HG02588 (cell line): ENCODE data around the gene CACNB3.

Experiments used
- ATAC-seq: cut with Tn5 transposase; IDR thresholded peaks from one replicate; pipeline ENCODE4 v1.9.1; 2021; ENCODE audit warnings: mild to moderate bottlenecking, moderate library complexity; ENCODE audit not compliant: unreplicated experiment

The CACNB3 gene

GRCh38 chr12:48817873-48818830 is at the start of gene CACNB3:
CACNB3 (plus strand) TSS chr12:48818496; CDS start chr12:48818930, 434 bp downstream.
- ATAC-seq = no peak

DNA sequence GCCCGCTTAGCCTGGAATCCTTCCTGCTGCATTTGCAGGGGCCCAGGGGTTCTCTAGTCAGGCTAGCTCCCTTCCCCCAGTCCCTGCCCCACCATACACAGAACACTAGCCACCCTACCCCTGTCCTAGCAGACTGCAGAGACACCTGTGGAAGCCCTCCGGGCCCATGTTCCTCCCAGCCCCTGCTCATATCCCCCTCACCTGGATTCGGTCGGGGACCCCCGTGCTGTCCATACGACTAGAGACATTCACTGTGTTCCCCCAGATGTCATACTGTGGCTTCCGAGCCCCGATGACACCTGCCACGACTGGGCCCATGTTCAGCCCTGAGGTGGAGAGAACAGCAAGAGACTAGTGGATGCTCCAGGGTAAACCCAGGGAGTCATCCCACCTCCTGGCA is 49.6 kb upstream of the CACNB3 start:
- no peak for ATAC-seq

- ATAC-seq = no peak
Observed at GRCh38 chr12:48770756-48771155, 47.5 kb upstream of the CACNB3 start.

- ATAC-seq = no peak
Observed at GRCh38 chr12:48771588-48772112, 46.6 kb upstream of the CACNB3 start.

- ATAC-seq = no peak
Observed at GRCh38 chr12:48773686-48774085, 44.6 kb upstream of the CACNB3 start.

- no peak for ATAC-seq
Observed at GRCh38 chr12:48774516-48774915, 43.8 kb upstream of the CACNB3 start.

DNA sequence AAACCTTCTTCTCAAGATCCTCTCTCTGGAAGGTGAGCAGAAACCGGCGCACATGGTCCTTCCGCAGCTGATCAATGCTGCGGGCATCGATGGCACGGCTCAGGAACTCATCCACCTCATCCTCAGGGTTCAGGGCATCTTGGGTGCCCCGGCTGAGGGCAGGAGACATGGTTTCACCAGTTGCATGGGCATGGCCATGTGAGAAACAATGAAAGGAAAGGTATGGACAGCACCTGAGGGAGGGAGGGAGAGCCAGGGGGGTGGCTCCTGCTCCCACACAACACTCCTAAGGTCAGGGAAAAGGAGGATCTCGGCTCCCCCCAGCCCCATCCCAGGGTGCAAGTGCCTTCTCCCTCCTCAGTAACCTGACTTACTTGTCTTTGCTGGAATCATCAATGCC is 43.0 kb upstream of the CACNB3 start:
- no peak for ATAC-seq

DNA sequence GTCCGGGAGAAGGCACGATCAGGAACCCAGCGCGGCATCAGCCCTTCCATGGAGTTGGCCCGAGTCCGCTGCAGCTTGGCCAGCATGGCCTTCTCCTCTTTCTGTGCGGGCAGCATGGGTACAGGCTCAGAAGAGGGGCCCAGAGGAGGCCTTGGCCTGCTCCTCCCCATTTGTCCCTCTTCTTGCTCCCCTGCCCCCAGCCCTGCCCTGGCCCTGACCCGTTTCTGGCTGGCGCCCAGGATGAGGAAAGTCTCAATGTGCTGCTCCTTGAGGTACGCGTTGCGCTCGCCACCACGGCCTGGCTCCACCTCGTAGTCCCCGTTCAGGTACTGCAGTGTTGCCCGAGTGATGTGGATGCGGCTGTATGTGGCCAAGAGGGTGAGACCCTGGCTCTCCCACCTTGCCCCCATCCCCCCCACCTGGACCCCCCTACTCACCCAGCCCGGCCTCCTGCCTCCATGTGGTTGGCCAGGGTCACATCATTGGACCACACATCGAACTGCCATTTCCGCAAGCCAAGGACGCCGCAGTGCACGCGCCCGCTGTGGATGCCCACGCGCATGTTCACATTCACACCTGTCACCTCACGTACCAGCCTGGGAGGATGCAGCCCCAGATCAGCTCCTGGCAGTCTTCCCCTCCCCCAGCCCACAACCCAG is 42.2 kb upstream of the CACNB3 start:
- no peak for ATAC-seq

DNA sequence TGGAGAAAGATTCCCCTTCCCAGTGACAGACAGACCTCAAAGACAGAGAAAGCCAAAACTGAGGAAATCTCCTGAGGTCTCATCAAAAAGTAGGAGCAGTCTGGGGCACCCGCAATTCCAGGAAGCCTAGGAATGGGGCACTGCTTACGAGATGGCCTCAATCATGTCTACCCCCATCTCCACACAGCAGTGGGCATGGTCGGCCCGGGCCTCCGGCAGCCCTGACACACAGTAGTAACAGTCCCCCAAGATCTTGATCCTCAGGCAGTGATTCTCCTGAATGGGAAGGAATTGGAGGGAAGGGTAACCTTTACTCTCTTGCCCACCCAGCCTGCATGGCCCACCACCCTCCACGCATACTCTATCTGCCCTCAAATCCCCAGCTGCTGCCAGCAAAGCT is 41.3 kb upstream of the CACNB3 start:
- ATAC-seq = no peak

GRCh38 chr12:48777501-48778400 is 40.5 kb upstream of the CACNB3 start:
- ATAC-seq = no peak

DNA sequence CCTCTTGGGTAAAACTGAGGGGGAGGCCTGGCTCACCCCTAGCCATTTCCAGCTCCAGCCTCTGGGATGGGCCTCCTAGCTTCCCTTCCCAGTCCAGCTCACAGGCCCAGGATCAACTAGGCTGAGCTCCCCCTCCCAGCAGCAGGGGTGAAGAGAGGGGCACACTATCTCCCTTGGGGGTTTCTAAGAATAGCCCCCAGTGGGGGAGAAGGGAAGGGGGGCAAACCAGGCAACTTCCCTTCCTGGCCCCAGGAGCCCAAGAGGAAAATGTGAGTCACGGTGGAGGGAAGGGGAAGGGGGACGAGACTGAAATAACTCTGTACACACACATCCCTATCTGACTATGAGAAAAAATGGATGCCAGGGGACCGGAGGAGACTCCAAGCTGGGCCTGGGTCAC is 38.4 kb upstream of the CACNB3 start:
- ATAC-seq = no peak

DNA sequence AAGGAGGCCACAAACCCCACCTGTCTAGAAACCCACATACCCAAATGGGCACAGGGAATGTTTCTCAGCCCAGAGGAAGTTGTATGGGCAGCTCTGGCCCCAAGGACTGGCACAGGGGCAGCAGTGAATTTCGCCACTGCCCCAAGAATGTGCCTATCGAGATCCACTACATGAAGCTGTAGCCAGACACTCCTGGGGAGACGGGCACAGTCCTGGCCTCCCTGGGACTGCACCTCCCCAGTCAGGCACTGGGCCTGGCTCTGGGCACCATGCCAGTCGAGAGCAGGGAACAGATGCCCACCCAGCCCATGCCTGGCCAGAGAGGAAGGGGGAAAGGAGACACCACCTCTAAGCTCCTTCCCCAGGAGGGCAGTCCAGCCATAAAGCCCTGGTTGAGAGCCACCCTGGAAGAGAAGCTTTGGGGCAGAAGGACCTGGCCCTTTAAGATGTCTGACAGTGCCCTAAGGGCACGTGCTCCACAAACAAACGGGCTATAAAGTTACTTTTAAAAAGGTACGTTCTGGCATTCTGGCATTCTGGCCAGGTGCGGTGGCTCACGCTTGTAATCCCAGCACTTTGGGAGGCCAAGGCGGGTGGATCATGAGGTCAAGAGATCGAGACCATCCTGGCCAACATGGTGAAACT is 37.8 kb upstream of the CACNB3 start:
- no peak for ATAC-seq

- ATAC-seq = no peak
Observed at GRCh38 chr12:48781750-48782456, 36.4 kb upstream of the CACNB3 start.

DNA sequence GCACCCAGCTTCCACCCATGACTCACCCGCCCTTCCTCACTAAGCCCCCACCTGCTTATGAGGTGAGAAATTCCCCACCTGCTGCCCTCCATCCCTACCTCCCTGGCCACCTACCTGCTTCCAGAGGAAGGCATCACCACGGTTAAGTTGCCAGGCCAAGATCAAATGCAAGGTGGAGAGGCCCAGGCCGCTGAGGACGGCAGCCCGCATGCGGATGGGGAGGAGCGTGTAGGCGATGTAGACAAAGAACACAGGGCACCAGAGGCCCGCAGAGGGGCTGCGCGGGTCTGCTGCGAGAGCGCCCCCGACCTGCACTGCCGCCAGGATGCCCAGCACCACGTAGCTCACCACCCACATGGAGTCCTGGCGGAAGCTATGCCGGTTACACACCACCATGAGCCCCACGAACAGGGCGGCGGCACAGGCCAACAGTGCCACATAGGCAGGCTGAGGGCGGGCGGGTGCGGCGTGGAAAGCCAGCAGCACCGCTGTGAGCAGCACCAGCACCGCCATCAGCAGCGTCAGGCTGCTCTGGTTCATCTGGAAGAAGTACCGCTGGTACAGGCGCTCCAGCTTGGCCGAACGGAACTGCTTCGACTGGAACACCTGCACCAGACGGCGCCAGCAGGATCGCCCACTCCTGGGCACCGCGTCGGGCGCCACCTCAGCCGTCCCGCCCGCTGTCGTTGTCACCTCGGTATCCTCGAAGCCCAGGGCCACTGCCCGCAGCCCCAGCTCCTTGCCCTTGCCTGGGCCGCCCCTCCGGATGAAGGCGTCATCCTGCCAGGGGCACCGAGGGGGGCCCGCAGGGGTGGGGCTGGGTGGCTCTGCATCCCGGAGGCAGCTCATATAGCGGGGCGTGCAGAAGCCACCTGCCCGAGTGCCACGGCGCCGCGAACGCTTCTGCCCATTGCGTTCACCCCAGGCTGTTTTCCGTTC is 35.6 kb upstream of the CACNB3 start:
- no peak for ATAC-seq

DNA sequence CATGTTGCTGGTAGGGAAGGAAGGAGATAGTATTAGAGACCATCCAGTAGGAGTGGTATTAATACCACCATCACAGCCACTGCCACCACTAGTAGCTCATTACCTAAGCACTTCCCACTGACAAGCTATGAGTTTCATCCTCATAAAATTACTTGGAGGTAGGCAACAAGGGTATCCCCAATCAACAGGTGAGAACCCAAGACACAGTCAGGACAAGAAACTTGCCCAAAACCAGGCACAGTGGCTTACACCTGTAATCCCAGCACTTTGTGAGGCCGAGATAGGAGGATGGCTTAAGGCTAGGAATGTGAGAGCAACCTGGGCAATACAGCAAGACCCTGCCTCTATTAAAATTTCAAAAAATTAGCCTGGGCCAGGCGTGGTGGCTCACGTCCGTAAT is 34.9 kb upstream of the CACNB3 start:
- no peak for ATAC-seq

DNA sequence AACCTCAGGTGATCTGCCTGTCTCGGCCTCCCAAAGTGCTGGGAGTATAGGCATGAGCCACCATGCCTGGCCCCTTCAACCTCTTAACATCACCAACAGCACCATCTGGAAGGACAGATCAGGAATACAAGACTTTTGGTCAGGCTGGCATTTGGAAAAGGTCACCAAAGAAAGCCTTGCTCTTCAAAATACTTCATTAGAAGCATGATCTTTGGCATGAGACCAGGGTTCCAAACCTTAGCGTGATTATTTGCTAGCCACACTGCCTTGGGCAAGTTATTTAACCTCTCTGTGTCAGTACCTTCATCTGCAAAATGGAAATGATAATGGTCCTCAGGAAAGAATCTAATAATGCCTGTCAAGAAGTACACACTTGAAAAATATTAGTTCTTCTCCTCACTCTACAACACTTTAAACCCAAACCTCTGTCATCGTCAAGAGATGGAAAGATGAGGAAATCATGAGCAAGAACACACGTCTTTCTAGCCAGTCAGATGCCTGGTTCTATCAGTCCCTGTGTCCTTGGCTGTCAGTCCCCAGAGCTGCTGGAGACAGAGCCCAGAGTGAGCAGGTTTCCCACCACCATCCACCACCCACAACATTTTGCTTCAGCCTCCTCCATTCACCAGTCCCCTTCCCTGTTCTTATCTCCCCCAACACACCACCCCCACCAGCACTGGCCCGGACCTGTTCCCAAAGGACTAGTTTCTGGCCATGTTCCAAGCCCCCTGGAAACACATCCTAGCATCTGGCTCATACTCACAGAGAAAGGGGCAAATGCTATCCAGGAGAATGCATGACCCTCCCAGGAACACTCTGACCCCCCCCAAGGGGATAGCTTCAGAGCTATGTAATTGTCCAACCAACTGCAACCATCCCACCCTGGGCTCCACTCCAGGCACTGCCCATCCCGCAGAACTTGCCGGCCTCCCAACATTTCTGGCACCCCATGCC is 31.4 kb upstream of the CACNB3 start:
- no peak for ATAC-seq

DNA sequence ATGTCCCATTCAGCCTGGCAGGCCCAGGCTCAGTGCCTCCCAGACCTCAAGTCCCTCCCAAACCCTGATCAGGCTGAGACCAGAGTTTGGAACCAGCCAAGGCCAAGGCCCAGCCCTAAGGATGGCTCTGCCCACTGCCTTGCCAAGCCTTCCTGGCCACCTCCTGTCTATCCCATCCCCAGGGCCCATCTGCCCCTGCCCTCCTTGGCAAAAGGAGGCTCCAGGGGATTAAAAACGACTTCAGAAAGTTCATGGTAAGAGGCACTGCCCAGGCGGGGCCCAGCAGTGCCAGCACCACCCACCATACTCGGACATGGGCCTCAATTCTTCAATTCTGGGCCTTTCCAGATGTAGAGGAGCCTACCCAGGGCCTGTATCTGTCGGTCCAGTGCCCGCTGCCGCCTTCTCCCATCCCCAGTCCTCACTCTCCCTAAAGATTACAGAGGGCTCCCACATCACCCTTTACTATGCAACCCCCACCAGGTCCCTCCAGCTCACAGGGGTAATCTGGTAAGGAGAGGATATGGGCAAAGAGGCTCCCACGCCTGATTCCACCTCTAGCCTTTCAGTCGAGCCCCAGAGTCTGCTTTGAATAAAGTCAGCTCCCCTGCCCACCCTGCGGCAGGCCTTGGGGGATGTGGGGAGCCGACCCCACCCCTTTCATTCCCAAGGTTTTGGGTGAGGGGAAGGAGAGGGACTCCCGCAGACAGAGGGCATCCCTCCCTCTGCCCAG is 30.3 kb upstream of the CACNB3 start:
- ATAC-seq = no peak
